Mesenchymal stem cell (in vitro differentiated cells and primary cell): ENCODE measurements around the gene CCDC180. TPM values are rescaled to one million over a fixed set of nuclear protein-coding genes. Genes with fewer than 3 reads are reported as not detected.

Source experiments
- DNase-seq: peaks from one replicate; pipeline ENCODE4 v3.0.0-alpha.2; 2013
- H2AFZ ChIP-seq: one replicate; pipeline ENCODE4 v1.6.1; 2013; ENCODE audit warnings: low read depth, mild to moderate bottlenecking, control low read depth, inconsistent platforms, low read length, moderate library complexity
- H2AK5ac ChIP-seq: 2 replicates; pipeline ENCODE4 v1.6.1; 2013; ENCODE audit warnings: low read length, moderate library complexity, mild to moderate bottlenecking, inconsistent platforms; ENCODE audit not compliant: severe bottlenecking
- H2BK120ac ChIP-seq: one replicate; pipeline ENCODE4 v1.6.1; 2013; ENCODE audit warnings: low read depth, mild to moderate bottlenecking, inconsistent platforms, low read length, moderate library complexity
- H2BK12ac ChIP-seq, 2 experiments: one replicate each; pipeline ENCODE4 v1.6.1; 2013; ENCODE audit warnings: inconsistent platforms in 2 of 2, low read length in 2 of 2, mild to moderate bottlenecking in 2 of 2, moderate library complexity in 2 of 2, control low read depth in 1 of 2
- H2BK15ac ChIP-seq: one replicate; pipeline ENCODE4 v1.6.1; 2013; ENCODE audit warnings: mild to moderate bottlenecking, low read depth, inconsistent platforms; ENCODE audit not compliant: poor library complexity, severe bottlenecking
- H2BK5ac ChIP-seq: 2 replicates; pipeline ENCODE4 v1.6.1; 2013; ENCODE audit warnings: low read depth, mild to moderate bottlenecking, low read length, control low read depth, inconsistent platforms; ENCODE audit not compliant: poor library complexity, severe bottlenecking
- H3K14ac ChIP-seq, 2 experiments: one replicate each; pipeline ENCODE4 v1.6.1; 2013; ENCODE audit warnings: inconsistent platforms in 2 of 2, low read length in 2 of 2, control low read depth in 1 of 2, mild to moderate bottlenecking in 1 of 2, moderate library complexity in 1 of 2
- H3K18ac ChIP-seq, 2 experiments: one replicate each; pipeline ENCODE4 v1.6.1; 2013; ENCODE audit warnings: inconsistent platforms in 2 of 2, low read length in 2 of 2, control low read depth in 1 of 2, low read depth in 1 of 2, mild to moderate bottlenecking in 1 of 2
- H3K23ac ChIP-seq, 2 experiments: one replicate each; pipeline ENCODE4 v1.6.1; 2013; ENCODE audit warnings: inconsistent platforms in 2 of 2, low read length in 2 of 2, mild to moderate bottlenecking in 2 of 2, moderate library complexity in 2 of 2, control low read depth in 1 of 2
- H3K27ac ChIP-seq: 2 replicates; pipeline ENCODE4 v1.5.1; 2013; ENCODE audit warnings: mild to moderate bottlenecking, moderate library complexity, low read length, control low read depth, inconsistent platforms; ENCODE audit not compliant: poor library complexity, severe bottlenecking
- H3K27me3 ChIP-seq, 2 experiments: 2 replicates each; pipeline versions ENCODE4 v1.6.1 to v1.7.0; 2013; ENCODE audit warnings: low read length in 2 of 2, mild to moderate bottlenecking in 2 of 2, moderate library complexity in 2 of 2, control low read depth in 1 of 2, inconsistent platforms in 1 of 2; ENCODE audit not compliant: control insufficient read depth in 1 of 2, insufficient read depth in 1 of 2
- H3K36me3 ChIP-seq, 2 experiments: 2 replicates each; pipeline versions ENCODE4 v1.6.1 to v1.7.0; 2013; ENCODE audit warnings: low read length in 2 of 2, control low read depth in 1 of 2, inconsistent platforms in 1 of 2, low read depth in 1 of 2, mild to moderate bottlenecking in 1 of 2; ENCODE audit not compliant: insufficient read depth in 2 of 2, control insufficient read depth in 1 of 2
- H3K4ac ChIP-seq, 2 experiments: one replicate each; pipeline ENCODE4 v1.6.1; 2013; ENCODE audit warnings: inconsistent platforms in 2 of 2, low read length in 2 of 2, mild to moderate bottlenecking in 2 of 2, moderate library complexity in 2 of 2, control low read depth in 1 of 2, low read depth in 1 of 2
- H3K4me1 ChIP-seq: 2 replicates; pipeline ENCODE4 v1.6.1; 2013; ENCODE audit warnings: low read depth, low read length, control low read depth; ENCODE audit not compliant: control insufficient read depth, insufficient read depth
- H3K4me2 ChIP-seq: 2 replicates; pipeline ENCODE4 v1.6.1; 2013; ENCODE audit warnings: low read length, mild to moderate bottlenecking, inconsistent platforms; ENCODE audit not compliant: poor library complexity, severe bottlenecking
- H3K4me3 ChIP-seq, 2 experiments: 2 replicates each; pipeline versions ENCODE4 v1.5.1 to v1.7.0; 2013; ENCODE audit warnings: low read length in 2 of 2, mild to moderate bottlenecking in 2 of 2, control low read depth in 1 of 2, low read depth in 1 of 2; ENCODE audit not compliant: insufficient read depth in 1 of 2
- H3K79me1 ChIP-seq: replicated peaks from 2 replicates; pipeline ENCODE4 v1.6.1; 2013; ENCODE audit warnings: mild to moderate bottlenecking, control low read depth, low read length, inconsistent platforms; ENCODE audit not compliant: poor library complexity, severe bottlenecking
- H3K9ac ChIP-seq: 2 replicates; pipeline ENCODE4 v1.7.0; 2013; ENCODE audit warnings: mild to moderate bottlenecking, low read length, moderate library complexity
- H3K9me3 ChIP-seq: 2 replicates; pipeline ENCODE4 v1.7.0; 2013; ENCODE audit warnings: mild to moderate bottlenecking, low read length; ENCODE audit not compliant: control insufficient read depth
- H4K8ac ChIP-seq: one replicate; pipeline ENCODE4 v1.6.1; 2013; ENCODE audit warnings: inconsistent platforms, mild to moderate bottlenecking, low read length, moderate library complexity
- H4K91ac ChIP-seq: one replicate; pipeline ENCODE4 v1.6.1; 2013; ENCODE audit warnings: mild to moderate bottlenecking, low read length, inconsistent platforms
- WGBS: methylation state at CpG from one replicate; pipeline ENCODE4 v1.1.7; 2013; ENCODE audit warnings: mixed read lengths; 5-methylcytosine and 5-hydroxymethylcytosine counted together
- small RNA-seq: library from polyadenylated mRNA; stranded (forward); fragments of <200 nt; extraction: miRNeasy Mini kit (QIAGEN cat#:217004); gene quantifications from one replicate; pipeline ENCODE3, GENCODE V24; 2013; ENCODE audit warnings: low read depth

The CCDC180 gene

DNA sequence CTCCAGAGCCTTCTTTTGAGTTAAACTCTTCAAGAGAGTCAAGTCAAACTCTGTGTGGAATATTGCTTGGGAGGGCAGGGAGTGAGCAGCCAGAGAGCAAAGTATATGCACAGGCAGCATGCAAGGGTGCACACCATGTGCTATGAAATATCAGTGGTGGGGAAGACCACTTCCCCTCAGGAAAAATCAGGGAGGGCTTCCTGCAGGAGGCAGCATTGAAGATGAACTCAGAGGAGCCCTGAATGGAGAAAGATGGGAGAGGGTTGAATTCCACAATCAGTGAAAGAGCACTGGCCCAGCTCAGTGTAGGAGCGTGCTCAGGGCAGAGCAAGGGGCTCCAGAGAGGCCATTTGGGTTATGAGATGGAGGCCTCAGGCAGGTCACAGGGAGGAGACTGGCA, 41.9 kb downstream of the CCDC180 start:
- Histone ChIP-seq H3K9me3 (no peaks in the 10 kb centered on the region), H4K91ac (no peak overlapping the region), H2BK12ac (no peak overlapping the region), H2AFZ (no peak overlapping the region), H3K4me1 (no peaks in the 10 kb centered on the region), H2BK5ac (no peak overlapping the region), H3K14ac (no peak overlapping the region), H3K23ac (no peak overlapping the region), H3K4me3 (no peak overlapping the region), H3K27ac (no peak overlapping the region), H3K27me3 (no peaks in the 10 kb centered on the region), H4K8ac (no peak overlapping the region), H3K79me1 (no peaks in the 10 kb centered on the region), H3K18ac (no peak overlapping the region), H3K9ac (no peak overlapping the region), H3K4me2 (no peak overlapping the region), H3K4ac (no peak overlapping the region), H2BK120ac (no peak overlapping the region), H2AK5ac (no peak overlapping the region), H3K36me3 (peaks cover 0 to 16% of the 10 kb centered on the region in 2 experiments), H2BK15ac (no peak overlapping the region)
- no peak for DNase-seq
- WGBS: 83% methylated on average over 1 of the region's 1 CpG

DNA sequence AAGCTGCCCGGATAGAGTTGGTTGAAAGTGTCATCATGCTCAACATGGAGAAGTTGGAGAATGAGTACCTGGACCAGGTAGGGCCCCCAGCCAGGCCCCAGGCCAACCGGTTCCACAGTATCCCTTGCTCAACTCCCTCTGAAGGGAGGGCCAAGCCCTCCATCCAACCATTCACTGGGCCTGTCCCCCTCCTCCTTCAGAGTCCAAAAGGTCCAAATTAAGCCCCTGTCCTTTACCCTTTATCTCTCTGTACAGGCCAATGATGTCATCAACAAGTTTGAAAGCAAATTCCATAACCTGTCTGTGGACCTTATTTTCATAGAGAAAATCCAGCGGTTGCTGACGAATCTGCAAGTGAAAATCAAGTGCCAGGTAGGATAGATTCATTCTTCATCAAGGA, 47.2 kb downstream of the CCDC180 start:
- no peak overlapping the region for H3K4me2 ChIP-seq

DNA sequence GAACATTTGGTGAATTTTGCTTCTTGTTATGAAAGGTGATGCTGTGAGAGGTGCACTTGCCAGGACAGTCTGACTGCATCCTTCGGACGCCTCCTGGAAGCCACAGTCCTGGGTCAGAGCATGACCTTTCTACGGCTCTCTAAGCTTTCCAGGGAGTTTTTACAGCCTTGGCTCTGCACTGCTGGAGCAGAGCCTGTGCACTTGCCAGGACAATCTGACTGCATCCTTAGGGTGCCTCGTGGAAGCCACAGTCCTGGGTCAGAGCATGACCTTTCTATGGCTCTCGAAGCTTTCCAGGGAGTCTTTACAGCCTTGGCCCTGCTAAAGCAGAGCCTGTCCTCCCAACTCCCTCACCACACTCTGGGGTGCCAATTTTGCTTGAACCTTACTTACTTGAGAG, 49.6 kb downstream of the CCDC180 start:
- Histone ChIP-seq H3K4me2 (no peak overlapping the region), H3K27me3 (no peaks in the 10 kb centered on the region), H3K79me1 (no peaks in the 10 kb centered on the region), H2BK12ac (no peak overlapping the region), H3K9ac (no peak overlapping the region), H3K23ac (no peak overlapping the region), H2AFZ (no peak overlapping the region), H3K18ac (no peak overlapping the region), H3K36me3 (peaks cover 12 to 31% of the 10 kb centered on the region in 2 experiments), H3K4me3 (no peak overlapping the region), H2AK5ac (no peak overlapping the region), H4K8ac (no peak overlapping the region), H3K9me3 (no peaks in the 10 kb centered on the region), H2BK15ac (no peak overlapping the region), H3K27ac (no peak overlapping the region), H3K4ac (no peak overlapping the region), H3K4me1 (no peaks in the 10 kb centered on the region), H2BK120ac (no peak overlapping the region), H2BK5ac (no peak overlapping the region), H3K14ac (no peak overlapping the region), H4K91ac (no peak overlapping the region)
- DNase-seq: no peak
- 22% methylated on average over 4 of the region's 5 CpGs for WGBS

More for the DNA sequence above, 47.2 kb downstream of the CCDC180 start:
- H3K4me1 ChIP-seq: no peaks in the 10 kb centered on the region
- no peak overlapping the region for H3K4ac ChIP-seq
- no peak overlapping the region for H2AFZ ChIP-seq
- H2BK12ac ChIP-seq: no peak overlapping the region
- no peak overlapping the region for H4K91ac ChIP-seq
- H3K27me3 ChIP-seq: no peaks in the 10 kb centered on the region
- 94% methylated on average over 4 of the region's 4 CpGs for WGBS
- H2BK120ac ChIP-seq: no peak overlapping the region
- H4K8ac ChIP-seq: no peak overlapping the region
- DNase-seq: no peak
- no peak overlapping the region for H3K27ac ChIP-seq
- H3K9me3 ChIP-seq: no peaks in the 10 kb centered on the region
- H2BK5ac ChIP-seq: no peak overlapping the region
- peaks cover 12 to 16% of the 10 kb centered on the region in 2 experiments for H3K36me3 ChIP-seq
- H2BK15ac ChIP-seq: no peak overlapping the region
- no peaks in the 10 kb centered on the region for H3K79me1 ChIP-seq
- no peak overlapping the region for H3K23ac ChIP-seq
- no peak overlapping the region for H2AK5ac ChIP-seq
- H3K9ac ChIP-seq: no peak overlapping the region
- no peak overlapping the region for H3K14ac ChIP-seq
- no peak overlapping the region for H3K4me3 ChIP-seq
- H3K18ac ChIP-seq: no peak overlapping the region

Small RNA genes lying within 50 kb of the gene (small RNA-seq; reads per million reads assigned to genes)
- not detected for gene AL512590.2
- gene CCDC180: not detected
